Measurements from ENCODE around the gene AURKAIP1.
A peak's percentile ranks its signal among the peaks of the same experiment; 100 is the strongest.
"Not testable (repeated sequence)": the region's sequence is repeated elsewhere in the genome, so short reads cannot be mapped to it uniquely, and the experiment has no call there.

Gene AURKAIP1

GRCh38 chr1:1385931-1386330, 10.9 kb upstream of the AURKAIP1 start:
- no peak for DNase-seq (ENCODE audit: low read depth)

GRCh38 chr1:1385339-1385738, 10.3 kb upstream of the AURKAIP1 start:
- not testable (repeated sequence) for DNase-seq (ENCODE audit: low read depth)

- DNase-seq (ENCODE audit: low read depth): no peak
Observed at GRCh38 chr1:1381294-1381693, 6.3 kb upstream of the AURKAIP1 start.

GRCh38 chr1:1380860-1381259, 5.9 kb upstream of the AURKAIP1 start:
- no peak for DNase-seq (ENCODE audit: low read depth)

GRCh38 chr1:1377540-1378205, 2.7 kb upstream of the AURKAIP1 start:
- DNase-seq (ENCODE audit: low read depth): no peak

- no peak for DNase-seq (ENCODE audit: low read depth)
Observed at GRCh38 chr1:1376551-1377226, 1.7 kb upstream of the AURKAIP1 start.

- DNase-seq (ENCODE audit: low read depth): no peak
Observed at GRCh38 chr1:1374589-1374928, 448 bp downstream of the AURKAIP1 start.

- DNase-seq (ENCODE audit: low read depth): no peak
Observed at GRCh38 chr1:1373815-1374588, 1.0 kb downstream of the AURKAIP1 start.

GRCh38 chr1:1373051-1373814, 1.8 kb downstream of the AURKAIP1 start:
- no peak for DNase-seq (ENCODE audit: low read depth)

- peak; percentile 70 for DNase-seq (ENCODE audit: low read depth)
Observed at GRCh38 chr1:1371746-1372711, 3.0 kb downstream of the AURKAIP1 start.

- DNase-seq (ENCODE audit: low read depth): no peak
Observed at GRCh38 chr1:1371364-1371745, 3.7 kb downstream of the AURKAIP1 start.

GRCh38 chr1:1370771-1371300, 4.2 kb downstream of the AURKAIP1 start:
- no peak for DNase-seq (ENCODE audit: low read depth)

GRCh38 chr1:1370094-1370493, 4.9 kb downstream of the AURKAIP1 start:
- not testable (repeated sequence) for DNase-seq (ENCODE audit: low read depth)

GRCh38 chr1:1367315-1367714, 7.7 kb downstream of the AURKAIP1 start:
- no peak for DNase-seq (ENCODE audit: low read depth)

- no peak for DNase-seq (ENCODE audit: low read depth)
Observed at GRCh38 chr1:1366699-1367066, 8.3 kb downstream of the AURKAIP1 start.

- DNase-seq (ENCODE audit: low read depth): no peak
Observed at GRCh38 chr1:1365875-1366698, 8.9 kb downstream of the AURKAIP1 start.

- no peak for DNase-seq (ENCODE audit: low read depth)
Observed at GRCh38 chr1:1364266-1364665, 10.7 kb downstream of the AURKAIP1 start.

GRCh38 chr1:1361982-1362423, 13.0 kb downstream of the AURKAIP1 start:
- DNase-seq (ENCODE audit: low read depth): no peak

GRCh38 chr1:1361233-1361981, 13.6 kb downstream of the AURKAIP1 start:
- DNase-seq (ENCODE audit: low read depth): no peak

All from activated T-cell treated with anti-CD3 and anti-CD28 coated beads for 24 hours (primary cell).